A549 (cell line): ENCODE results near the gene ZNF580.

Source experiments
- BHLHE40 ChIP-seq: IDR thresholded peaks from 2 replicates; pipeline ENCODE4 v1.6.1; 2012; ENCODE audit warnings: low read depth, low read length, inconsistent platforms
- CHD4 ChIP-seq: fragments of 200-600 bp; sonication (generic); IDR thresholded peaks from 2 replicates; pipeline ENCODE4 v1.6.1; 2016; ENCODE audit warnings: antibody characterized with exemption, mild to moderate bottlenecking, borderline replicate concordance
- FOSB ChIP-seq: fragments of 250-450 bp; sonication (Bioruptor Pico); IDR thresholded peaks from 2 replicates; pipeline ENCODE4 v1.5.0; 2020; ENCODE audit warnings: mild to moderate bottlenecking, moderate library complexity
- GATA3 ChIP-seq: IDR thresholded peaks from 2 replicates; pipeline ENCODE4 v1.6.1; 2012; ENCODE audit warnings: borderline replicate concordance
- HOXA7 ChIP-seq: fragments of 250-450 bp; sonication (Bioruptor Pico); IDR thresholded peaks from 2 replicates; pipeline ENCODE4 v1.5.0; 2020; ENCODE audit warnings: mild to moderate bottlenecking, moderate library complexity
- PHF8 ChIP-seq: fragments of 200-600 bp; sonication (generic); IDR thresholded peaks from 2 replicates; pipeline ENCODE4 v1.6.1; 2016; ENCODE audit warnings: low read depth, mild to moderate bottlenecking, antibody characterized with exemption, moderate library complexity, borderline replicate concordance
- POLR2AphosphoS2 ChIP-seq: conservative IDR thresholded peaks from 2 replicates; pipeline ENCODE4 v1.6.1; 2012; ENCODE audit warnings: low read length, improper control_type of control experiment, inconsistent platforms
- RAD21 ChIP-seq, 2 experiments: fragments of >200 bp in 1 of 2; sonication (Bioruptor Twin) in 1 of 2; formaldehyde crosslinking in 1 of 2; IDR thresholded peaks in 1 of 2; conservative IDR thresholded peaks in 1 of 2; 2 replicates in 1 of 2; 3 replicates in 1 of 2; pipeline ENCODE4 v1.6.1; 2012 to 2018; ENCODE audit warnings: inconsistent platforms in 1 of 2
- RARB ChIP-seq: fragments of 250-450 bp; sonication (Bioruptor Pico); IDR thresholded peaks from 2 replicates; pipeline ENCODE4 v1.8.0; 2021; ENCODE audit warnings: mild to moderate bottlenecking, moderate library complexity
- RCOR1 ChIP-seq: fragments of 150-350 bp; IDR thresholded peaks from 2 replicates; pipeline ENCODE4 v1.6.1; 2014; ENCODE audit warnings: antibody characterized with exemption, low read length, low read depth
- RFX5 ChIP-seq: fragments of 450-650 bp; IDR thresholded peaks from 2 replicates; pipeline ENCODE4 v1.7.1; 2014; ENCODE audit warnings: antibody characterized with exemption, mild to moderate bottlenecking, moderate library complexity
- TF ChIP-seq, protein P1 (sequence below): fragments of 450-650 bp; IDR thresholded peaks from 2 replicates; pipeline ENCODE4 v1.6.1; 2014; ENCODE audit warnings: antibody characterized with exemption
- TF ChIP-seq, protein P2 (sequence below): fragments of 200-600 bp; sonication (generic); IDR thresholded peaks from 2 replicates; pipeline ENCODE4 v1.6.1; 2016; ENCODE audit warnings: antibody characterized with exemption, mild to moderate bottlenecking, moderate library complexity
- TF ChIP-seq, protein P3 (sequence below): fragments of >200 bp; sonication (Bioruptor Twin); formaldehyde crosslinking; IDR thresholded peaks from 3 replicates; pipeline ENCODE4 v1.5.1; 2016

DNA sequence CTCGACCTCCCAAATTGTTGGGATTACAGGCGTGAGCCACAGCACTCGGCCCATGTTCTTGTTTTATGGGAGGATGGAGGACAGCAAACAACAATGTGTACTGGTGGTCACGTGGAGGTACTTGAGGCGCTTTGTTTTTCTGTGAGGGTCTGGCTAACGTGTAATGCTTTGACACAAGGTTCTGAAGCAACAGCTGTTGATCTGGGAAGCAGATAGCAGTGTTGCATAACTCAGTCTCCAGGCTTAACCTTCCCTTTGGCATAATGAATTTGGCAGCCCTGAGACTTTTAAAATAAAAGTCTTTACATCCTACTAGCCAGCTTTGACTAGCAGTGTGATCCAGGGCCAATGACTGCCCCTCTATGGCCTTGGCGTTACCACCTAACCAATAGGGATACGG lies 6.9 kb upstream of the ZNF580 start:
- TF ChIP-seq, protein P1, sequence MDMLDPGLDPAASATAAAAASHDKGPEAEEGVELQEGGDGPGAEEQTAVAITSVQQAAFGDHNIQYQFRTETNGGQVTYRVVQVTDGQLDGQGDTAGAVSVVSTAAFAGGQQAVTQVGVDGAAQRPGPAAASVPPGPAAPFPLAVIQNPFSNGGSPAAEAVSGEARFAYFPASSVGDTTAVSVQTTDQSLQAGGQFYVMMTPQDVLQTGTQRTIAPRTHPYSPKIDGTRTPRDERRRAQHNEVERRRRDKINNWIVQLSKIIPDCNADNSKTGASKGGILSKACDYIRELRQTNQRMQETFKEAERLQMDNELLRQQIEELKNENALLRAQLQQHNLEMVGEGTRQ, result no peak
- TF ChIP-seq RAD21 (conservative IDR thresholded peaks at IDR 0.05 in 1 of 2, IDR thresholded peaks at IDR 0.05 in 1 of 2) (no peak), RARB (CRISPR knock-in tag) (no peak), RCOR1 (no peak), CHD4 (no peak), FOSB (CRISPR knock-in tag) (no peak), RFX5 (no peak), GATA3 (no peak), PHF8 (no peak), BHLHE40 (no peak), HOXA7 (CRISPR knock-in tag) (no peak), POLR2AphosphoS2 (no peak)
- TF ChIP-seq, protein P2, sequence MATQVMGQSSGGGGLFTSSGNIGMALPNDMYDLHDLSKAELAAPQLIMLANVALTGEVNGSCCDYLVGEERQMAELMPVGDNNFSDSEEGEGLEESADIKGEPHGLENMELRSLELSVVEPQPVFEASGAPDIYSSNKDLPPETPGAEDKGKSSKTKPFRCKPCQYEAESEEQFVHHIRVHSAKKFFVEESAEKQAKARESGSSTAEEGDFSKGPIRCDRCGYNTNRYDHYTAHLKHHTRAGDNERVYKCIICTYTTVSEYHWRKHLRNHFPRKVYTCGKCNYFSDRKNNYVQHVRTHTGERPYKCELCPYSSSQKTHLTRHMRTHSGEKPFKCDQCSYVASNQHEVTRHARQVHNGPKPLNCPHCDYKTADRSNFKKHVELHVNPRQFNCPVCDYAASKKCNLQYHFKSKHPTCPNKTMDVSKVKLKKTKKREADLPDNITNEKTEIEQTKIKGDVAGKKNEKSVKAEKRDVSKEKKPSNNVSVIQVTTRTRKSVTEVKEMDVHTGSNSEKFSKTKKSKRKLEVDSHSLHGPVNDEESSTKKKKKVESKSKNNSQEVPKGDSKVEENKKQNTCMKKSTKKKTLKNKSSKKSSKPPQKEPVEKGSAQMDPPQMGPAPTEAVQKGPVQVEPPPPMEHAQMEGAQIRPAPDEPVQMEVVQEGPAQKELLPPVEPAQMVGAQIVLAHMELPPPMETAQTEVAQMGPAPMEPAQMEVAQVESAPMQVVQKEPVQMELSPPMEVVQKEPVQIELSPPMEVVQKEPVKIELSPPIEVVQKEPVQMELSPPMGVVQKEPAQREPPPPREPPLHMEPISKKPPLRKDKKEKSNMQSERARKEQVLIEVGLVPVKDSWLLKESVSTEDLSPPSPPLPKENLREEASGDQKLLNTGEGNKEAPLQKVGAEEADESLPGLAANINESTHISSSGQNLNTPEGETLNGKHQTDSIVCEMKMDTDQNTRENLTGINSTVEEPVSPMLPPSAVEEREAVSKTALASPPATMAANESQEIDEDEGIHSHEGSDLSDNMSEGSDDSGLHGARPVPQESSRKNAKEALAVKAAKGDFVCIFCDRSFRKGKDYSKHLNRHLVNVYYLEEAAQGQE, result no peak
- TF ChIP-seq, protein P3, sequence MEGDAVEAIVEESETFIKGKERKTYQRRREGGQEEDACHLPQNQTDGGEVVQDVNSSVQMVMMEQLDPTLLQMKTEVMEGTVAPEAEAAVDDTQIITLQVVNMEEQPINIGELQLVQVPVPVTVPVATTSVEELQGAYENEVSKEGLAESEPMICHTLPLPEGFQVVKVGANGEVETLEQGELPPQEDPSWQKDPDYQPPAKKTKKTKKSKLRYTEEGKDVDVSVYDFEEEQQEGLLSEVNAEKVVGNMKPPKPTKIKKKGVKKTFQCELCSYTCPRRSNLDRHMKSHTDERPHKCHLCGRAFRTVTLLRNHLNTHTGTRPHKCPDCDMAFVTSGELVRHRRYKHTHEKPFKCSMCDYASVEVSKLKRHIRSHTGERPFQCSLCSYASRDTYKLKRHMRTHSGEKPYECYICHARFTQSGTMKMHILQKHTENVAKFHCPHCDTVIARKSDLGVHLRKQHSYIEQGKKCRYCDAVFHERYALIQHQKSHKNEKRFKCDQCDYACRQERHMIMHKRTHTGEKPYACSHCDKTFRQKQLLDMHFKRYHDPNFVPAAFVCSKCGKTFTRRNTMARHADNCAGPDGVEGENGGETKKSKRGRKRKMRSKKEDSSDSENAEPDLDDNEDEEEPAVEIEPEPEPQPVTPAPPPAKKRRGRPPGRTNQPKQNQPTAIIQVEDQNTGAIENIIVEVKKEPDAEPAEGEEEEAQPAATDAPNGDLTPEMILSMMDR, result no peak
